GM12878 (cell line): ENCODE data around the gene A3GALT2.

Experiments used
- EGR1 ChIP-seq, 2 experiments: IDR thresholded peaks; 1 replicate in 1 of 2; 2 replicates in 1 of 2; pipeline ENCODE4 v1.6.1; 2011 to 2012; ENCODE audit warnings: low read depth in 2 of 2, low read length in 2 of 2, borderline replicate concordance in 1 of 2, mild to moderate bottlenecking in 1 of 2, moderate library complexity in 1 of 2
- FOXK2 ChIP-seq: fragments of 450-650 bp; IDR thresholded peaks from 2 replicates; pipeline ENCODE4 v1.6.1; 2017; ENCODE audit warnings: mild to moderate bottlenecking, moderate library complexity
- POLR2A ChIP-seq: IDR thresholded peaks from 2 replicates; pipeline ENCODE4 v1.6.1; 2011; ENCODE audit warnings: low read depth, mild to moderate bottlenecking, low read length
- POLR2AphosphoS5 ChIP-seq: IDR thresholded peaks from 2 replicates; pipeline ENCODE4 v1.6.1; 2011; ENCODE audit warnings: mild to moderate bottlenecking, low read length, inconsistent platforms
- ZNF274 ChIP-seq: IDR thresholded peaks from one replicate; pipeline ENCODE4 v1.8.0; 2011; ENCODE audit not compliant: insufficient read length, insufficient read depth
- TF ChIP-seq, protein P1 (sequence below), 3 experiments: IDR thresholded peaks in 2 of 3; conservative IDR thresholded peaks in 1 of 3; 2 replicates each; pipeline ENCODE4 v1.5.1; 2011; ENCODE audit warnings: low read depth in 3 of 3, low read length in 3 of 3, mild to moderate bottlenecking in 3 of 3, control low read depth in 2 of 3, moderate library complexity in 2 of 3, inconsistent platforms in 1 of 3, mixed read lengths in 1 of 3; ENCODE audit not compliant: control insufficient read depth in 2 of 3, insufficient read depth in 1 of 3; ENCODE audit errors: extremely low read depth in 1 of 3
- TF ChIP-seq, protein P2 (sequence below): fragments of 450-650 bp; IDR thresholded peaks from 2 replicates; pipeline ENCODE4 v1.6.1; 2017; ENCODE audit warnings: mild to moderate bottlenecking

DNA sequence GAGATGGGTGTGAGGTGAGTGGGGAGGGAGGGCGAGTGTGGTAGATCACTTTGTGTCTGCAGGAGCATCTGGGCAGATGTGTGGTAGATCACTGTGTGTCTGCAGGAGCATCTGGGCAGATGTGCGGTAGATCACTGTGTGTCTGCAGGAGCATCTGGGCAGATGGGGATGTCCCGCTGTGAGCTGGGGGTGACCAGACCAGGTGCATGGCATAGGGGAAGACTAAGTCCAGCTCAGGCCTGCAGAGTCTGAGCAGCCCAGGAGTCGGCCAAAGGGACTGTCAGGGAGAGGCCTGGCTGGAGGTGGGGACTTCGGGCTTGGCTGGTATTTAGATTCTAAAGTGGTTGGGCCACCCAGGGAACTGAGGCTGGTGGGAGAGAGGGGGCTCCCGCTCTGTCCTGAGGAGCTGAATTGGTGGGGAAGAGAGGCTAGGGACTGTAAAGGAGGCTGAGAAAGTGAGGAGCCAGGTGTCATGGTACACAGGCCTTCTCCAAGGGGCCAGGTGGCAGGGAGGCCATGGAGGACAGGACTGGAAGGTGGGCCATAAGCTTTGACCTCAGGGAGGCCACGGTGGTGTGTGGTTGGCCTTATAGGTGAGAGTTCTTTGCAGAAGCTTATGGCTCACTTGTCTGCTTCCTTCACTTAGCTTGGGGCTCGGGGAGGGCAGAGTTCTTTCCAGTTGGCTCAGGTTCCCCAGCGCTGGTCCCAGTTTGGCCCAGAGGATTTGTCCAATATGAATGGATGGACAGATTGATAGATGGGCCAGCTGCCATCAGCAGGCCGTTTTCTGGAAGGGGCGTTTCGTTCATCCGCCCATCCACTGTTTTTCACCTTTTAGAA is 49.0 kb downstream of the A3GALT2 start:
- no peak for TF ChIP-seq EGR1 (IDR thresholded peaks at IDR 0.05; ENCODE audit: borderline replicate concordance in 1 of 2, low read depth in 2 of 2, low read length in 2 of 2)
- TF ChIP-seq, protein P1, sequence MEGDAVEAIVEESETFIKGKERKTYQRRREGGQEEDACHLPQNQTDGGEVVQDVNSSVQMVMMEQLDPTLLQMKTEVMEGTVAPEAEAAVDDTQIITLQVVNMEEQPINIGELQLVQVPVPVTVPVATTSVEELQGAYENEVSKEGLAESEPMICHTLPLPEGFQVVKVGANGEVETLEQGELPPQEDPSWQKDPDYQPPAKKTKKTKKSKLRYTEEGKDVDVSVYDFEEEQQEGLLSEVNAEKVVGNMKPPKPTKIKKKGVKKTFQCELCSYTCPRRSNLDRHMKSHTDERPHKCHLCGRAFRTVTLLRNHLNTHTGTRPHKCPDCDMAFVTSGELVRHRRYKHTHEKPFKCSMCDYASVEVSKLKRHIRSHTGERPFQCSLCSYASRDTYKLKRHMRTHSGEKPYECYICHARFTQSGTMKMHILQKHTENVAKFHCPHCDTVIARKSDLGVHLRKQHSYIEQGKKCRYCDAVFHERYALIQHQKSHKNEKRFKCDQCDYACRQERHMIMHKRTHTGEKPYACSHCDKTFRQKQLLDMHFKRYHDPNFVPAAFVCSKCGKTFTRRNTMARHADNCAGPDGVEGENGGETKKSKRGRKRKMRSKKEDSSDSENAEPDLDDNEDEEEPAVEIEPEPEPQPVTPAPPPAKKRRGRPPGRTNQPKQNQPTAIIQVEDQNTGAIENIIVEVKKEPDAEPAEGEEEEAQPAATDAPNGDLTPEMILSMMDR (IDR thresholded peaks at IDR 0.05 in 2 of 3, conservative IDR thresholded peaks at IDR 0.05 in 1 of 3; ENCODE audit: control insufficient read depth in 2 of 3, extremely low read depth in 1 of 3, insufficient read depth in 1 of 3, low read depth in 3 of 3, low read length in 3 of 3), result no peak
- no peak for TF ChIP-seq POLR2A
- TF ChIP-seq, protein P2, sequence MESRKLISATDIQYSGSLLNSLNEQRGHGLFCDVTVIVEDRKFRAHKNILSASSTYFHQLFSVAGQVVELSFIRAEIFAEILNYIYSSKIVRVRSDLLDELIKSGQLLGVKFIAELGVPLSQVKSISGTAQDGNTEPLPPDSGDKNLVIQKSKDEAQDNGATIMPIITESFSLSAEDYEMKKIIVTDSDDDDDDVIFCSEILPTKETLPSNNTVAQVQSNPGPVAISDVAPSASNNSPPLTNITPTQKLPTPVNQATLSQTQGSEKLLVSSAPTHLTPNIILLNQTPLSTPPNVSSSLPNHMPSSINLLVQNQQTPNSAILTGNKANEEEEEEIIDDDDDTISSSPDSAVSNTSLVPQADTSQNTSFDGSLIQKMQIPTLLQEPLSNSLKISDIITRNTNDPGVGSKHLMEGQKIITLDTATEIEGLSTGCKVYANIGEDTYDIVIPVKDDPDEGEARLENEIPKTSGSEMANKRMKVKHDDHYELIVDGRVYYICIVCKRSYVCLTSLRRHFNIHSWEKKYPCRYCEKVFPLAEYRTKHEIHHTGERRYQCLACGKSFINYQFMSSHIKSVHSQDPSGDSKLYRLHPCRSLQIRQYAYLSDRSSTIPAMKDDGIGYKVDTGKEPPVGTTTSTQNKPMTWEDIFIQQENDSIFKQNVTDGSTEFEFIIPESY, result no peak
- no peak for TF ChIP-seq POLR2AphosphoS5
- no peak for TF ChIP-seq ZNF274
- no peak for TF ChIP-seq FOXK2
